ENCODE measurements around the gene WDR26. TPM values are rescaled to one million over a fixed set of nuclear protein-coding genes. Genes with fewer than 3 reads are reported as not detected.

Gene WDR26
- 125 TPM for total RNA-seq

GRCh38 chr1:224434691-224435317 lies at the start of gene WDR26:
WDR26 (minus strand) TSS chr1:224434797.

GRCh38 chr1:224356685-224357625 lies 77.6 kb downstream of the WDR26 start, which contains the start of gene CNIH4:
CNIH4 (plus strand) TSS chr1:224356879; CDS start chr1:224356925, 46 bp downstream.

Other genes starting within 250 kb of the WDR26 start
- 68.4 TPM for gene NVL, start 104.6 kb downstream of the WDR26 start, total RNA-seq
- 24.2 TPM for gene CNIH4, start 77.9 kb downstream of the WDR26 start, total RNA-seq
- gene CNIH3, start 181.5 kb upstream of the WDR26 start, total RNA-seq: 4.1 TPM